Gastroesophageal sphincter (tissue), 3 donors: Measurements from ENCODE around the gene GSG1L.

Source experiments
- CTCF ChIP-seq, 4 experiments: fragments of 200-600 bp in 2 of 4; fragments of 450-650 bp in 2 of 4; sonication (generic) in 1 of 4; IDR thresholded peaks; one replicate each; pipeline ENCODE4 v1.5.1; 2017 to 2019; ENCODE audit warnings: antibody characterized with exemption in 4 of 4, mild to moderate bottlenecking in 2 of 4, moderate library complexity in 2 of 4
- EP300 ChIP-seq: sonication (generic); formaldehyde crosslinking; IDR thresholded peaks from one replicate; pipeline ENCODE4 v1.6.1; 2017; ENCODE audit warnings: antibody characterized with exemption, mild to moderate bottlenecking
- POLR2A ChIP-seq, 2 donors: fragments of 450-650 bp; IDR thresholded peaks; one replicate each; pipeline ENCODE4 v1.6.1; 2017; ENCODE audit warnings: antibody characterized with exemption in 2 of 2, mild to moderate bottlenecking in 2 of 2, moderate library complexity in 1 of 2

- TF ChIP-seq CTCF (IDR thresholded peaks at IDR 0.05) = no peak
- no peak for TF ChIP-seq POLR2A (IDR thresholded peaks at IDR 0.05)
- TF ChIP-seq EP300 = no peak
These were observed 6.7 kb upstream of the GSG1L start for GRCh38 chr16:28069971-28070794.
